Astrocyte of the spinal cord (primary cell): ENCODE results near the gene RPRD1A.
"Not testable (repeated sequence)": the region's sequence is repeated elsewhere in the genome, so short reads cannot be mapped to it uniquely, and the experiment has no call there.

ENCODE experiments used
- DNase-seq: peaks from one replicate; pipeline ENCODE4 v3.0.0; 2011; ENCODE audit warnings: low read depth, low spot score
- H3K4me3 ChIP-seq: 2 replicates; pipeline ENCODE4 v1.5.1; 2011; ENCODE audit warnings: low read depth, mild to moderate bottlenecking, low read length, moderate library complexity
- CTCF ChIP-seq: IDR thresholded peaks from 2 replicates; pipeline ENCODE4 v1.5.1; 2012; ENCODE audit warnings: low read depth, mild to moderate bottlenecking, low read length, inconsistent platforms
- in situ Hi-C: cut with HindIII; loops from 2 replicates; pipeline ENCODE4 v1.10.0; 2017; ENCODE audit warnings: low sequenced_read_pairs

RPRD1A gene

GRCh38 chr18:36034299-36034895 lies 33.0 kb downstream of the RPRD1A start:
- in situ Hi-C loops, result no loop called here
- TF ChIP-seq CTCF, result no peak
- no peak for DNase-seq
- no peak overlapping the region for H3K4me3 ChIP-seq

- no peak for TF ChIP-seq CTCF
- no peak overlapping the region for H3K4me3 ChIP-seq
- DNase-seq, result no peak
- in situ Hi-C loops, result no loop called here
Measured at GRCh38 chr18:36031903-36032302, 35.5 kb downstream of the RPRD1A start.

- TF ChIP-seq CTCF, result no peak
- DNase-seq, result no peak
- in situ Hi-C loops, result no loop called here
Measured at GRCh38 chr18:36031407-36031806, 36.0 kb downstream of the RPRD1A start.

GRCh38 chr18:36028859-36029258 lies 38.5 kb downstream of the RPRD1A start:
- in situ Hi-C loops, result no loop called here
- no peak for DNase-seq
- H3K4me3 ChIP-seq, result no peak overlapping the region
- no peak for TF ChIP-seq CTCF

More at GRCh38 chr18:36031407-36031806, 36.0 kb downstream of the RPRD1A start:
- H3K4me3 ChIP-seq, result no peak overlapping the region

GRCh38 chr18:36025025-36025424 lies 42.3 kb downstream of the RPRD1A start:
- TF ChIP-seq CTCF, result no peak
- in situ Hi-C loops, result no loop called here
- no peak for DNase-seq

GRCh38 chr18:36024241-36024640 lies 43.1 kb downstream of the RPRD1A start:
- DNase-seq, in situ Hi-C loops: not testable (repeated sequence)

More at GRCh38 chr18:36025025-36025424, 42.3 kb downstream of the RPRD1A start:
- H3K4me3 ChIP-seq, result no peak overlapping the region

GRCh38 chr18:36023336-36023735 lies 44.0 kb downstream of the RPRD1A start:
- no peak for DNase-seq
- TF ChIP-seq CTCF, result no peak
- no peak overlapping the region for H3K4me3 ChIP-seq
- in situ Hi-C loops, result no loop called here

More at GRCh38 chr18:36024241-36024640, 43.1 kb downstream of the RPRD1A start:
- not testable (repeated sequence) for H3K4me3 ChIP-seq
